Gastrocnemius medialis (tissue), 4 donors: ENCODE measurements around the gene SRSF4.

Source experiments
- CTCF ChIP-seq, 5 experiments: fragments of 450-650 bp in 3 of 5; fragments of 200-600 bp in 2 of 5; sonication (generic) in 2 of 5; IDR thresholded peaks in 4 of 5; conservative IDR thresholded peaks in 1 of 5; 1 replicate in 4 of 5; 2 replicates in 1 of 5; pipeline ENCODE4 v1.5.1; 2016 to 2019; ENCODE audit warnings: antibody characterized with exemption in 5 of 5, mild to moderate bottlenecking in 3 of 5, moderate library complexity in 3 of 5
- POLR2A ChIP-seq, 2 donors: fragments of 450-650 bp; IDR thresholded peaks; one replicate each; pipeline ENCODE4 v1.6.1; 2017; ENCODE audit warnings: antibody characterized with exemption in 2 of 2, mild to moderate bottlenecking in 2 of 2, moderate library complexity in 2 of 2

- TF ChIP-seq CTCF (IDR thresholded peaks at IDR 0.05 in 4 of 5, conservative IDR thresholded peaks at IDR 0.05 in 1 of 5) (no peak), POLR2A (IDR thresholded peaks at IDR 0.05) (no peak)
Measured at GRCh38 chr1:29125788-29126187, 55.9 kb downstream of the SRSF4 start.
